Activated naive CD4-positive, alpha-beta T cell treated with Interleukin-2 at 50 U/mL for 16 hours (primary cell): ENCODE measurements around the gene MGST2.

ENCODE experiments used
- DNase-seq: peaks from one replicate; pipeline ENCODE4 v3.0.0-alpha.2; 2020

The MGST2 gene

DNA sequence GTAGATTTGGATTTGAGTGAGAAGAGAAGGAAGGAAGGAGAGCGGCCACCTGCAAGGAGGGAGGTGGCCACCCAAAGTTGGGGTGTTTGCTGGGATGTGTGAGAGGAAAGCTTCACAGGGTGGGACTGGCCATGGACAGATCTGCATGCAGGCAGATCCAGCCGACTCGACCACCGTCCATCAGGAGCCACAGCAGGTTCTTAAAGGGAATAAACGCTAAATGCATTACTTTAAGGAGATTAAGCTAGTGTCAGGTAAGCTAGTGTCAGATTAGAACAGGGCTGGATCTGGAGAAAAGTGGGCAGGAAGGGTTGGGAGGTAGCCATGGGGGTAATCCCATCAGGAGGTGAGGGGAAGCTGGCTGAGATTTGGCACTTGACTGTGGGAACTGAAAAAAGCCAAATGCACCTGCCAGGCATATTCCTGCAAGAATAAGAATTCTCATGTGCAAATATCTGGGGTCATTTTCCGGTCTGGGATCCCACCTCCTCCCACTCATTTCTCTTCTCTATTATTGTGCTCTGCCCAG lies 79.6 kb downstream of the MGST2 start:
- DNase-seq = no peak

DNA sequence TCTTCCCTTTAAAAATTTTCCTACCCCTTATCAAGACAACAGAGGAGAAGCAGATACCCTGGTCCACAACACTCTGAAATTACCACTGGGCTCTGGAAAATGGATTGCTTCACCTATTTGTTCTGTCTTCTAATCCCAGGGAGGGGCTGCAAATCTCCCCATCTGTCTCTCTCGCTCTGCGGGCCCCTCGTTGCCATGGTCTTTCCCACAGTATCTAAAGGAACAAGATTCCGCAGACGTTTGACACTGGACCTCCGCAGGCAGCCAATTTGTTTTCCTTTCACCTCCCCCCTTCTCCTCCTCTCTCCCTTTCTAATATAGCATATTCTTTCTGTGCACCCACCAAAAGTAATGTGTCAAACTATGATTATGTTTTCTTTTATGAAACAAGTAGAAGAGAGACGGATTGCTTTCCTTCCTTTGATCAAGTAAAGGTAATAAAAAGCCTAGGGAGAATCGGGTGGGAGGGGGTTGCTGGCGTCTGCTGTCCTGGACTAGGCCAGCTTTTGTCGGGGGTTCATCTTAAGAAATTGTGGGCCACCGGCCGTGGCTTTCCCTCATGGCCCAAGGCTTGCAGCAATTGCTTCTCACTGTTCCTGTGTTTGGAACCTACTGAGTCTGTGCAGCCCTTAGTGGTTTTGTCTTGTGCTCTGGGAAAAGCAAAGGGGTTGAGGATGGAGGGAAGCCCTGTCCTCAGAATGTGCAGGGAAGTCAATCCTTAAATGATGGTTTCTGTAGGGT lies 81.0 kb downstream of the MGST2 start:
- DNase-seq = no peak

DNA sequence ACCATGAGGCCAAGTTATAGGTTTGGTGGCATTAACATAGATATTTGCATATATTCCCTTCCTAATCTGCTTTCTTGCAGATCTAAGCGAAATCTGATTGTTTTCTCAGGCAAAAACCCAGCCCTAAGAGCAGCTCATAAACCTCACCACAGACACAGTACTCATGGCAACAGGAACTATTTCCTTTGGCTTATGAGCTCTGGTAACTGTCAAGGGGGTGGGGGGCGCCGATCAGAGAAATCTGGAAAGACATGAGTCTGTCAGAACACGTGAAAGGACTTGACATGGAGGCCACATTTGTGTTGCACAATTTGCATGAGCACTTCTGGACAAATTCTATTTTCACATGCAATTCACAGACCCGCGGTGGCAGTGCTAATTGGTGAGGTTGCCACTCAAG lies 83.7 kb downstream of the MGST2 start:
- no peak for DNase-seq

DNA sequence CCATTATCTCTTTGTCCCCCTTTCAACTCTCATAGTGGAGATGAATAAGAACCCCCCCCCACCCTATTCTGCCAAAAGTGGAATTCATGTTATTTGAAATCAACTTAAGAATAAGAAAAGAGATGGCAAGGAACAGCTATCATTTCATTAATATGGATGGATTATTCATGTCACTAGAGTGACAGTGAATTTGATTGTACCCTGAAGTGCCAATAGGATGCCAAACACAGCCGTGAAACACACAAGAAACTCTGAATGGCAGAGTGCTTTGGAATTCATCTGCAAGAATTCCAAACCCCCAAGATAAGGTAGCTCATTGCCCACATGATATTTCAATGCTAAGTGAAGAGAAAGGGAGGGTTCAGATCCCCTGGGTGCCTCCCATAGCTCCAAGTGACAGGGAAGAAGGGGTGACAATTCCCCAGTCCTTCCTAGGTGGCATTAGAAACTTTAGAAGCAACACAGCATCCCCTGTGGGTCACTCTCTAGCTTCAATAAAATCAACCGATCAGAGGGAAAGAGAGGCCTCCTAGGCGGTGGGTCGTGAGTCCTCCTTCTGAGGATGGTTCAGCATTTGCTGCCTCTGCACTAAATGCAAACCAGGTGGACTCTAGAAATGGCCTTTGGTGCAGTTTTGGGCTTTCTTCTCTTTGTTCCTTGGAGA lies 84.3 kb downstream of the MGST2 start:
- no peak for DNase-seq

DNA sequence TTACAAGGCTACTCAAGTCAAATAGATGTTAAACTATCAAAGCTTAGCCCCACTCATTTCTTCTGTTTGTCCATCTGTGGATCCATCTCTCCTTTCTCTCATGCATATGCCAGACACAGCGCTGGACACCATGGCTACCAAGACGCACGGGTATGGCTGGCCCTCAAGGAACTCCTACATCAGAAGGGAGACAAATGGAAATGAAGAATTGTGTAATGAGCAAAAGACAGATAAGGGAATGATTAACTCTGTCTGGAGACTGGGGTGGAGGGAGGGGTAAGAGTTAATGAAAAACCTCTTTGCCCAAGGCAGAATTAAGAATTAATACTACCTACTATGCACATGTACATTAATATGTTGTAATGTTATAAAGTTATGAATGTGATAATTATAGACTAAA lies 88.1 kb downstream of the MGST2 start:
- DNase-seq = no peak
